IPS DF 4.7 (cell line): ENCODE data around the gene FHAD1.
"Not testable (repeated sequence)": the region's sequence is repeated elsewhere in the genome, so short reads cannot be mapped to it uniquely, and the experiment has no call there.

Experiments
- DNase-seq: peaks from one replicate; pipeline ENCODE4 v3.0.0-alpha.2; 2013; ENCODE audit warnings: low spot score; ENCODE audit errors: extremely low read depth

The FHAD1 gene

DNA sequence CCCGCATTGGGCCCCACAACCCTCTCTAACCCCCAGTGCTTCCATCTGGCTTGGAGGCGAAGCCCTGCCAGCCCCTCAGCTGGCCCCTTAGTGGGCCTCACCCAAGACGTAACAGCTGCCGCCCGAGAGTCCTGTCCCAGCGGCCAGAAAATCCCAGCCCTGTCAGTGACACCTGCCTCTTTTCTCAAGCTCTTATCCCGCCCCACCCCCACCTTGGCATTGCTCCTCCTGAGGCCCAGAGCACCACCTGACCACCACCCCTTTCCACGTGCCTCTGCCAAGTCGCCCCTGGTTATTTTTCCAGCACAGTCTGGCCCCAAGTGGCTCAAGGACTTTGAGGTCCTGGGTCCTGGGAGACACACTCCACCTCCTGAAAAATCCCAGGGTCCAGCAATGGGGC lies 185.3 kb downstream of the FHAD1 start:
- DNase-seq = no peak

- DNase-seq = no peak
Measured at GRCh38 chr1:15433471-15433870, 186.4 kb downstream of the FHAD1 start.

- DNase-seq = not testable (repeated sequence)
Measured at GRCh38 chr1:15434739-15435138, 187.7 kb downstream of the FHAD1 start.

DNA sequence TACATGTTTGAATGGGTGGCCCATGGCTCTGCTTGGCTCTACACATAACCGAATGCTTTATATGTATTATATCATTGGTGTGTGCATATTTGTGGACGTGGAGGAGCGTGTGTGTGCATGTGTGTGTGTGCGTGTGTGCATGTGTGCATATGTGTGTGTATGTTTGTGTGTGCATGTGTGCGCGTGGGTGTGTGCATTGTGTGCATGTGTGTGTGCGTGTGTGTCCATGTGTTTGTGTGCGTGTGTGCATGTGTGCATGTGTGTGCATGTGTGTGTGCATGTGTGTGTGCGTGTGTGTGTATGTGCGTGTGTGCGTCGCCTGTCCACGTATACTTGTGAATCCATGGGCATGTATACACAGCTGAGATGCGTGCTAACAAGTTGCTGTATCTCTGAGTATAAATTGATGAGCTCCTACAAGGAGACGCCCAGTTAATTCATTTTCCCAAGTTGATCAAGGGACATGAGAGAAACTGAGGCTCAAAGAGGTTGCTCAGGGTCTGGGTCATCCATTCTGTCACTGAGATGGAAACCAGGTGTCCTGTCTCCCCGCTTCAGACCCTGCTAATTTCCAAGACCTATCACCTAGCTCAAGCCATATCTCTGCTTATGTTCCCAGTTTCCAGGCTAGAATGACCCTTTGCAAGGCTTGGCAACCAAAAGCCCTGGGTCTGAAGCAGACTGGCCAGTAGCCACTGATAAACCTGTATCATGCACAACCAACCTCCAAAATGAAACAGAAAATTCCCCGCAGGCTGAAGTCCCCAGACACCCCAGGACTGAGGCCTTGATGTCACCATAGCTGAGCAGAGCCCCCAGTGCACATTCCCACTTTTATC lies 188.4 kb downstream of the FHAD1 start:
- no peak for DNase-seq

- DNase-seq = no peak
Measured at GRCh38 chr1:15436881-15437442, 189.9 kb downstream of the FHAD1 start.

- DNase-seq = no peak
Measured at GRCh38 chr1:15439325-15439724, 192.3 kb downstream of the FHAD1 start.

GRCh38 chr1:15440357-15440756 lies 193.3 kb downstream of the FHAD1 start:
- no peak for DNase-seq

DNA sequence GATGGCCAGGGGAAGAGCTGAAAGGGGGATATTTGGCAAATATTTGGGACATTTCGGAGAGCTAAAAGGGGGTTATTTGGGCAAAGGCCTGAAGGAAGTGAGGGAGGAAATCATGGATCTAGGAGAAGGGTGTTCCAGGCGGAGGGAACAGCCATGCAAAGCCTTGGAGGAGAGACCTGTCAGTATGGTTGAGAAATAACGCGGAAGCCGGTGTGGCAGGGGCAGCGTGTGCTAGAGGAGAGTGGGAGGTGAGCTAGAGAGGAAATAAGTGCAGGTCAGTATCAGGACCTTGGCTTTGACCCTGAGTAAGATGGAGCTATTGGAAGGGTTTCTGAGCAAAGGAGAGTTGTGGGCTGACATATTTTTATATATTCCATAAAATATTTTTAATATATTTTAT lies 194.2 kb downstream of the FHAD1 start:
- no peak for DNase-seq

DNA sequence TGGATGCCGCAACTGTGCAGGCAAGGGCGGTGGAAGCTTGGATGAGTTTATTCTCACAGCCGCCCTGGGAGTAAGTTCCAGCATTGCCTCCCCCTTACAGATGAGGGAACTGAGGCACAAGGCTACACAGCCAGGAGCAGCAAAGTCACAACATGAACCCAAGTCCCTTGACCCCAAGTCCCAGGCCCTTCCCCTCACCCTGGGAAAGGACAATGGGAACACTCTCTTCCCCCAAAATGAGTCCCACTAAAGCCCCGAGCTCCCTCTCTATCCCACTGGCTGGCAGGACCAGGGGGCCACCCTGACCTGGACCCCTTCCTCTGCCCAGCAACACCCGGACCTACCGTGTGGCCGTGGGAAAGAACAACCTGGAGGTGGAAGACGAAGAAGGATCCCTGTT lies 195.1 kb downstream of the FHAD1 start:
- no peak for DNase-seq

GRCh38 chr1:15442759-15443158 lies 195.7 kb downstream of the FHAD1 start:
- no peak for DNase-seq

DNA sequence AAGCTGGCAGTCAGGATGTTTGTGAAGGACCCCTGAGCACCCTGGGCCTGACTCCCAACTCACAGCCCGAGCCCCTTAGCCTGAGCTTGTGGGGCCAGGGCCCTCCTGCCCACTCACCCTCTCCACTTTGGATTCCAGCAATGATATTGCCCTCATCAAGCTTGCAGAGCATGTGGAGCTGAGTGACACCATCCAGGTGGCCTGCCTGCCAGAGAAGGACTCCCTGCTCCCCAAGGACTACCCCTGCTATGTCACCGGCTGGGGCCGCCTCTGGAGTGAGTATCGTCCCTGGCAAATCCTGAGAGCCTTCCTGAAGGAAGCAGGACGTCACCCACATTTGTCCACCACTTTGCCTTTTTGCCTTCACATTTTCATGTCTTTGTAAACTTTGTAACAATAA lies 196.3 kb downstream of the FHAD1 start:
- DNase-seq = no peak

DNA sequence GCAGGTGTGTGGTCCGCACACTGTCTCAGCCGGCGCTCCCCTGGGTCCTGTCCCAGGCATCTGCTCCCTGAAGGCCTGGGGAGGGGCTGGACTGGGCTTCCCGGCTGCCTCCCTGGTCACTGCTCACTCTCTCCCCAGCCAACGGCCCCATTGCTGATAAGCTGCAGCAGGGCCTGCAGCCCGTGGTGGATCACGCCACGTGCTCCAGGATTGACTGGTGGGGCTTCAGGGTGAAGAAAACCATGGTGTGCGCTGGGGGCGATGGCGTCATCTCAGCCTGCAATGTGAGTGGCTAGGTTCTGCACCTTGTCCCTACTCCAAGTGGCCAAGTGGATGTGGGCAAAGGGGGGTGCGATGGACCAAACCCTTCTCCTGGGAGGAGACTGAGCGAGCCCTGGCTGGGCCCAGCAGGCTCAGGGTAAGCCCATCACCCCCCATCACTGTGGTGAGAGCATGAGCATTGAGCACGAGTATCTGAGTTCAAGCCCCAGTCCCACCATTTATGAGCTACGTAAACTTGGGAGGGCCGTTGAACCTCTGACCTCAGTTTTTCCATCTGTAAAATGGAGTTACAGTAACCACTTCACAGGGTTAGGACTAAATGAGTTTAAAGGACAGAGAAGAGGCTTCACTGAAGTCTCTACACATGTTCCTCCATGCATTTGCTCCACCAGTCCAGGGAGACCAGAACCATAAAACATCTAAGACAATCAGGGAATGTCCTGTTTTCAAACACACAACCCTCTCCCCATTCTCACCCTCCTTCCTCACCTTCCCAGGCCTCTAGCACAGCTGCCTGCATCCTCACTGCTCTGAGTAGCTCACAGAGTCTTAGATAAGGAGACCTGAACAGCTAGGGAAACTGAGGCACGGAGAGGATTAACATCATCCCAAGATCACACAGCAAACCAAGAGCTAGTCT lies 197.7 kb downstream of the FHAD1 start:
- DNase-seq = no peak

DNA sequence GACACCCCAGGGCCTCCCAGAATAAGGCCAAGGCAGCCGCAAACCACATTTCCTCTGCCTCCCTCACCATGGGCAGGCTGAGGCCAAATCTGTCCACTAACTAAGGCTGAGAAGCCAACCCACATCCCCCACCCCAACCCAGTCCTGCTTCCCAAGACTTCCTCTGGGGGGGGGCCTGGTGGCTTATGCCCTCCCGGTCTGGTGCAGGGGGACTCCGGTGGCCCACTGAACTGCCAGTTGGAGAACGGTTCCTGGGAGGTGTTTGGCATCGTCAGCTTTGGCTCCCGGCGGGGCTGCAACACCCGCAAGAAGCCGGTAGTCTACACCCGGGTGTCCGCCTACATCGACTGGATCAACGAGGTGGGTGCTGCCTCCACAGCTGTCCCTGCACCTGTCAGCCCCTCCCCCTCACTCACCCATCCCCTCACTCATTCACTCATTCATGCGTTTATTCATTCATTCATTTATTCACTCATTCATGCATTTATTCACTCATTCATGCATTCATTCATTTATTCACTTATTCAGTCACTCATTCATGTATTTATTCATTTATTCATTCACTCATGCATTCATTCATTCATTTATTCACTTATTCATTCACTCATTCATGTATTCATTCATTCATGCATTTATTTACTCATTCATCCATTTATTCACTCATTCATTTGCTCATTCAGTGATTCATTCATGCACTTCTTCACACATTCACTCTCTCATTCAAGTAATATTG lies 198.5 kb downstream of the FHAD1 start:
- no peak for DNase-seq

DNA sequence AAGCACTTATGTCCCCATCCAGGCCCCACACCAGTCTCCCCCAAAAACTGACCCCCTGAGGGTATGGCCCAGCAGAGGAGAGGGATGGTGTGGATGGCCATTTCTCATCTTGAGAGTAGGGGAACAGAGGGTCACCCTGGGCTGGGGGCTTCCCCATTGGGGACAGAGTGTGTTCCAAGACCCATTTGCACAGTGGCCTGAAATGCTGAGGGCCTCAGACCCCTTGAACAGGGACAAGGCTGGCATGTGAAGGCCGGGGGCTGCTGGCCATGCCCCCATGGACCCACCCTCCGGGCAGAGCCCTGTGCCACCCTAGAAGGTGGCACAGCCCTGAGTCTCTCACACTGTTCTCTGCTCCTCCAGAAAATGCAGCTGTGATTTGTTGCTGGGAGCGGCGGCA lies 199.2 kb downstream of the FHAD1 start:
- DNase-seq = no peak
